NCI-H2196 treated with DMSO at 0.1 percent for 48 hours (cell line): ENCODE results near the gene SESN2.

Source experiments
- DNase-seq: peaks from one replicate; lab custom pipeline; 2025; ENCODE audit not compliant: unreplicated experiment; lab: John Stamatoyannopoulos, UW

SESN2 gene

GRCh38 chr1:28249013-28249865 lies 10.1 kb upstream of the SESN2 start:
- peak; percentile 40 for DNase-seq

GRCh38 chr1:28249866-28250295 lies 9.4 kb upstream of the SESN2 start:
- DNase-seq = no peak

GRCh38 chr1:28256197-28256827 lies 3.0 kb upstream of the SESN2 start:
- no peak for DNase-seq

GRCh38 chr1:28257736-28258135 lies 1.6 kb upstream of the SESN2 start:
- DNase-seq = no peak

GRCh38 chr1:28258628-28259251 lies 578 bp upstream of the SESN2 start:
- no peak for DNase-seq

- no peak for DNase-seq
Observed at GRCh38 chr1:28259934-28260802, 850 bp downstream of the SESN2 start.

- DNase-seq = no peak
Observed at GRCh38 chr1:28260803-28261174, 1.5 kb downstream of the SESN2 start.

GRCh38 chr1:28264897-28265296 lies 5.6 kb downstream of the SESN2 start:
- DNase-seq = no peak

GRCh38 chr1:28265577-28265976 lies 6.3 kb downstream of the SESN2 start:
- no peak for DNase-seq

GRCh38 chr1:28266920-28267322 lies 7.6 kb downstream of the SESN2 start:
- no peak for DNase-seq

GRCh38 chr1:28267633-28268032 lies 8.3 kb downstream of the SESN2 start:
- no peak for DNase-seq

- no peak for DNase-seq
Observed at GRCh38 chr1:28269529-28269928, 10.2 kb downstream of the SESN2 start.

- no peak for DNase-seq
Observed at GRCh38 chr1:28272215-28272852, 13.0 kb downstream of the SESN2 start.

GRCh38 chr1:28273216-28273860 lies 14.0 kb downstream of the SESN2 start:
- no peak for DNase-seq

GRCh38 chr1:28278763-28279162 lies 19.4 kb downstream of the SESN2 start:
- no peak for DNase-seq

GRCh38 chr1:28279721-28280120 lies 20.4 kb downstream of the SESN2 start:
- DNase-seq = no peak

- DNase-seq = no peak
Observed at GRCh38 chr1:28280501-28280900, 21.2 kb downstream of the SESN2 start.

GRCh38 chr1:28280977-28281381 lies 21.7 kb downstream of the SESN2 start:
- no peak for DNase-seq

GRCh38 chr1:28281608-28282425 lies 22.5 kb downstream of the SESN2 start:
- no peak for DNase-seq
